ENCODE data around the gene NRXN3. TPM values are rescaled to one million over a fixed set of nuclear protein-coding genes. Genes with fewer than 3 reads are reported as not detected.

NRXN3 gene
- total and polyA plus RNA-seq, 4 donors = 21.9 to 73.4 (median 65.7) TPM

GRCh38 chr14:79837699-79838098 is 1667.5 kb downstream of the NRXN3 start:
- Histone ChIP-seq H3K4me1 (ENCODE audit: control insufficient read depth, insufficient read depth, low read length) (no peaks in the 10 kb centered on the region), H3K36me3 (ENCODE audit: control insufficient read depth, insufficient read depth, low read length) (no peaks in the 10 kb centered on the region), H3K27me3 (ENCODE audit: control insufficient read depth, insufficient read depth, low read length) (no peaks in the 10 kb centered on the region), H3K9me3 (ENCODE audit: control insufficient read depth, insufficient read depth, low read length) (no peaks in the 10 kb centered on the region), H3K27ac (ENCODE audit: low read depth, low read length) (no peak overlapping the region), H3K4me3 (ENCODE audit: low read depth, low read length) (no peak overlapping the region)
- no peak for DNase-seq (ENCODE audit: low read depth in 4 of 6, low spot score in 6 of 6)
- WGBS (ENCODE audit: insufficient coverage) = 75% methylated on average over 1 of the region's 2 CpGs

GRCh38 chr14:79840103-79840502 is 1669.9 kb downstream of the NRXN3 start:
- no peaks in the 10 kb centered on the region for H3K36me3 ChIP-seq (ENCODE audit: control insufficient read depth, insufficient read depth, low read length)
- H3K4me3 ChIP-seq (ENCODE audit: low read depth, low read length) = no peak overlapping the region
- no peaks in the 10 kb centered on the region for H3K4me1 ChIP-seq (ENCODE audit: control insufficient read depth, insufficient read depth, low read length)
- H3K9me3 ChIP-seq (ENCODE audit: control insufficient read depth, insufficient read depth, low read length) = no peaks in the 10 kb centered on the region
- no peaks in the 10 kb centered on the region for H3K27me3 ChIP-seq (ENCODE audit: control insufficient read depth, insufficient read depth, low read length)
- no peak for DNase-seq (ENCODE audit: low read depth in 4 of 6, low spot score in 6 of 6)
- H3K27ac ChIP-seq (ENCODE audit: low read depth, low read length) = no peak overlapping the region

- no peak overlapping the region for H3K4me3 ChIP-seq (ENCODE audit: low read depth, low read length)
- WGBS (ENCODE audit: insufficient coverage) = no CpG with 5 or more reads among the region's 2 CpGs
- no peaks in the 10 kb centered on the region for H3K4me1 ChIP-seq (ENCODE audit: control insufficient read depth, insufficient read depth, low read length)
- no peaks in the 10 kb centered on the region for H3K9me3 ChIP-seq (ENCODE audit: control insufficient read depth, insufficient read depth, low read length)
- no peaks in the 10 kb centered on the region for H3K36me3 ChIP-seq (ENCODE audit: control insufficient read depth, insufficient read depth, low read length)
- no peaks in the 10 kb centered on the region for H3K27me3 ChIP-seq (ENCODE audit: control insufficient read depth, insufficient read depth, low read length)
- H3K27ac ChIP-seq (ENCODE audit: low read depth, low read length) = no peak overlapping the region
- no peak for DNase-seq (ENCODE audit: low read depth in 4 of 6, low spot score in 6 of 6)
These were observed 1670.7 kb downstream of the NRXN3 start for GRCh38 chr14:79840831-79841230.

- 76% methylated on average over 2 of the region's 3 CpGs for WGBS (ENCODE audit: insufficient coverage)
- Histone ChIP-seq H3K27me3 (ENCODE audit: control insufficient read depth, insufficient read depth, low read length) (no peaks in the 10 kb centered on the region), H3K9me3 (ENCODE audit: control insufficient read depth, insufficient read depth, low read length) (no peaks in the 10 kb centered on the region), H3K4me1 (ENCODE audit: control insufficient read depth, insufficient read depth, low read length) (no peaks in the 10 kb centered on the region), H3K27ac (ENCODE audit: low read depth, low read length) (no peak overlapping the region), H3K4me3 (ENCODE audit: low read depth, low read length) (no peak overlapping the region), H3K36me3 (ENCODE audit: control insufficient read depth, insufficient read depth, low read length) (no peaks in the 10 kb centered on the region)
- DNase-seq (ENCODE audit: low read depth in 4 of 6, low spot score in 6 of 6) = peak in 1 of 6 donors; percentile 44
These were observed 1671.3 kb downstream of the NRXN3 start for GRCh38 chr14:79841433-79841832.

GRCh38 chr14:79842270-79842669 is 1672.1 kb downstream of the NRXN3 start:
- no peaks in the 10 kb centered on the region for H3K4me1 ChIP-seq (ENCODE audit: control insufficient read depth, insufficient read depth, low read length)
- H3K36me3 ChIP-seq (ENCODE audit: control insufficient read depth, insufficient read depth, low read length) = no peaks in the 10 kb centered on the region
- H3K27ac ChIP-seq (ENCODE audit: low read depth, low read length) = no peak overlapping the region
- no peaks in the 10 kb centered on the region for H3K27me3 ChIP-seq (ENCODE audit: control insufficient read depth, insufficient read depth, low read length)
- WGBS (ENCODE audit: insufficient coverage) = 88% methylated on average over 3 of the region's 3 CpGs
- DNase-seq (ENCODE audit: low read depth in 4 of 6, low spot score in 6 of 6) = no peak
- no peak overlapping the region for H3K4me3 ChIP-seq (ENCODE audit: low read depth, low read length)
- no peaks in the 10 kb centered on the region for H3K9me3 ChIP-seq (ENCODE audit: control insufficient read depth, insufficient read depth, low read length)

GRCh38 chr14:79852950-79853744 is 1683.0 kb downstream of the NRXN3 start:
- Histone ChIP-seq H3K27ac (ENCODE audit: low read depth, low read length) (no peak overlapping the region), H3K4me3 (ENCODE audit: low read depth, low read length) (no peak overlapping the region), H3K9me3 (ENCODE audit: control insufficient read depth, insufficient read depth, low read length) (no peaks in the 10 kb centered on the region), H3K36me3 (ENCODE audit: control insufficient read depth, insufficient read depth, low read length) (no peaks in the 10 kb centered on the region), H3K27me3 (ENCODE audit: control insufficient read depth, insufficient read depth, low read length) (no peaks in the 10 kb centered on the region), H3K4me1 (ENCODE audit: control insufficient read depth, insufficient read depth, low read length) (no peaks in the 10 kb centered on the region)
- 80% methylated on average over 1 of the region's 8 CpGs for WGBS (ENCODE audit: insufficient coverage)
- DNase-seq (ENCODE audit: low read depth in 4 of 6, low spot score in 6 of 6) = peak in 1 of 6 donors; percentile 62

GRCh38 chr14:79855789-79856188 is 1685.6 kb downstream of the NRXN3 start:
- Histone ChIP-seq H3K4me3 (ENCODE audit: low read depth, low read length) (no peak overlapping the region), H3K4me1 (ENCODE audit: control insufficient read depth, insufficient read depth, low read length) (no peaks in the 10 kb centered on the region), H3K27me3 (ENCODE audit: control insufficient read depth, insufficient read depth, low read length) (no peaks in the 10 kb centered on the region), H3K9me3 (ENCODE audit: control insufficient read depth, insufficient read depth, low read length) (no peaks in the 10 kb centered on the region), H3K36me3 (ENCODE audit: control insufficient read depth, insufficient read depth, low read length) (no peaks in the 10 kb centered on the region), H3K27ac (ENCODE audit: low read depth, low read length) (no peak overlapping the region)
- WGBS (ENCODE audit: insufficient coverage) = no CpG with 5 or more reads among the region's 2 CpGs
- no peak for DNase-seq (ENCODE audit: low read depth in 4 of 6, low spot score in 6 of 6)

- Histone ChIP-seq H3K4me3 (ENCODE audit: low read depth, low read length) (no peak overlapping the region), H3K27me3 (ENCODE audit: control insufficient read depth, insufficient read depth, low read length) (no peaks in the 10 kb centered on the region), H3K36me3 (ENCODE audit: control insufficient read depth, insufficient read depth, low read length) (no peaks in the 10 kb centered on the region), H3K4me1 (ENCODE audit: control insufficient read depth, insufficient read depth, low read length) (no peaks in the 10 kb centered on the region), H3K9me3 (ENCODE audit: control insufficient read depth, insufficient read depth, low read length) (no peaks in the 10 kb centered on the region), H3K27ac (ENCODE audit: low read depth, low read length) (no peak overlapping the region)
- DNase-seq (ENCODE audit: low read depth in 4 of 6, low spot score in 6 of 6) = no peak
- 100% methylated on average over 1 of the region's 1 CpG for WGBS (ENCODE audit: insufficient coverage)
These were observed 1686.2 kb downstream of the NRXN3 start for GRCh38 chr14:79856381-79856780.

- no peaks in the 10 kb centered on the region for H3K4me1 ChIP-seq (ENCODE audit: control insufficient read depth, insufficient read depth, low read length)
- H3K36me3 ChIP-seq (ENCODE audit: control insufficient read depth, insufficient read depth, low read length) = peaks cover 2% of the 10 kb centered on the region
- no peak overlapping the region for H3K27ac ChIP-seq (ENCODE audit: low read depth, low read length)
- no peak overlapping the region for H3K4me3 ChIP-seq (ENCODE audit: low read depth, low read length)
- no peak for DNase-seq (ENCODE audit: low read depth in 4 of 6, low spot score in 6 of 6)
- no peaks in the 10 kb centered on the region for H3K27me3 ChIP-seq (ENCODE audit: control insufficient read depth, insufficient read depth, low read length)
- H3K9me3 ChIP-seq (ENCODE audit: control insufficient read depth, insufficient read depth, low read length) = no peaks in the 10 kb centered on the region
- WGBS (ENCODE audit: insufficient coverage) = 95% methylated on average over 5 of the region's 9 CpGs
These were observed 1690.9 kb downstream of the NRXN3 start for GRCh38 chr14:79861111-79861510.

GRCh38 chr14:79862045-79862444 is 1691.9 kb downstream of the NRXN3 start:
- Histone ChIP-seq H3K9me3 (ENCODE audit: control insufficient read depth, insufficient read depth, low read length) (no peaks in the 10 kb centered on the region), H3K4me1 (ENCODE audit: control insufficient read depth, insufficient read depth, low read length) (no peaks in the 10 kb centered on the region), H3K27ac (ENCODE audit: low read depth, low read length) (no peak overlapping the region), H3K36me3 (ENCODE audit: control insufficient read depth, insufficient read depth, low read length) (peaks cover 2% of the 10 kb centered on the region), H3K27me3 (ENCODE audit: control insufficient read depth, insufficient read depth, low read length) (no peaks in the 10 kb centered on the region), H3K4me3 (ENCODE audit: low read depth, low read length) (no peak overlapping the region)
- no peak for DNase-seq (ENCODE audit: low read depth in 4 of 6, low spot score in 6 of 6)
- 93% methylated on average over 8 of the region's 12 CpGs for WGBS (ENCODE audit: insufficient coverage)
